GM19240 (cell line): ENCODE data around the gene RNF103.
A peak's percentile ranks its signal among the peaks of the same experiment; 100 is the strongest.
"Not testable (repeated sequence)": the region's sequence is repeated elsewhere in the genome, so short reads cannot be mapped to it uniquely, and the experiment has no call there.

ENCODE experiments used
- DNase-seq: peaks from one replicate; pipeline ENCODE4 v3.0.0; 2011; ENCODE audit warnings: low spot score; ENCODE audit not compliant: insufficient read length

The RNF103 gene

DNA sequence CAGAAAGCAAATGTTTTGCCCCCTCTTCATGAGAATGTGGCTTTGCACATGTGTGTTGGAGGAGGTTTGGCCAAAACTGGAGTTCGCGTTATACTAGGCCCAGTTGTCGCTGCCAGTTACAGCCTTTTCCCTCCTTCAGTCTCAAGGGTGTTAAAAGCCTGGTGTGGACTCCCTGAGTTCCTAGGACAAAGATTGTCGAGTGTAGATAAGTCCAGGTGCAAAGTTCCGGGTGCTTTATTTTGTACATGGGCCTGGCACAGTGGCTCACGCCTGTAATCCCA, 542 bp upstream of the RNF103 start:
- DNase-seq: no peak

DNA sequence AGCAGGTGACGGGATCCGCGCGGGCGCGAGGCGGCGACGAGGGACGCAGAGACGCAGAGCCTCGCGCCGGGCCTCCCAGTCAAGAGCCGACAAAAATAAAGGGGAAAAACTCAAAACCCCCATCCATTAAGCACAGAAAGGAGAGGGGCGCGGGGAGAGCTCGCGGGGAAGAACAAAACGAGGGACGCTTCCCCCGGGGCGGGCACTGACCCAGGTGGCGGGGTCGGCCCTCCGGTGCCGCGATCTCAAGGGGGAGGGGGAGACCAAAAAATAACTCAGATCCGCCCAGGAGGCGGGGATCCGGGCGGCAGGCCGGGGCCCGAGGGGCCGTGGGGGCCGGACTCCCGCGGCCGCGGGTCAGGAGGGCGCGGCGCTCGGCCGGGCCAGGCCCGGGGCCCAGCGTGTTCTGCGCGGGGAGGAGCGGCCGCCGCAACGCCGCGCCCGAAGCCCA, 597 bp downstream of the RNF103 start:
- DNase-seq: peak; percentile 10

GRCh38 chr2:86622519-86623042, 1.1 kb downstream of the RNF103 start:
- DNase-seq: no peak

GRCh38 chr2:86621280-86621943, 2.3 kb downstream of the RNF103 start:
- DNase-seq: no peak

- DNase-seq: no peak
These were observed 5.9 kb downstream of the RNF103 start for GRCh38 chr2:86617738-86618137.

DNA sequence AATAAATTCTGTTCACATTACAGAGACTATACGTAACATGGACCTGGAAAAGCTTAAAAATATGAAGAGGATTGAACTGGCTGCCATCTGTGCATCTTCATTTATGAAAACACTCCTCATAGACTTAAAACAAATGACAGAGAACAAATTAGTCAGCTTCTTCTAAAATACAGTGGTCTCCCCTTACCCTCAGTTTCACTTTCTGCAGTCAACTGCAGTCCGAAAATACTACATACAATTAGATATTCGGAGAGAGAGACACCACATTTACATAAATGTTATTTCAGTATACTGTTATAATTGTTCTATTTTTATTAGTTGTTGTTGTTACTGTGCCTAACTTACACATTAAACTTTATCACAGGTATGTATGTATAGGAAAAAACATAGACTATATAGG, 6.5 kb downstream of the RNF103 start:
- no peak for DNase-seq

GRCh38 chr2:86616502-86616901, 7.2 kb downstream of the RNF103 start:
- DNase-seq: no peak

- DNase-seq: no peak
These were observed 8.1 kb downstream of the RNF103 start for GRCh38 chr2:86615596-86615995.

GRCh38 chr2:86613515-86613914, 10.2 kb downstream of the RNF103 start:
- DNase-seq: no peak

- no peak for DNase-seq
These were observed 12.8 kb downstream of the RNF103 start for GRCh38 chr2:86610871-86611270.

DNA sequence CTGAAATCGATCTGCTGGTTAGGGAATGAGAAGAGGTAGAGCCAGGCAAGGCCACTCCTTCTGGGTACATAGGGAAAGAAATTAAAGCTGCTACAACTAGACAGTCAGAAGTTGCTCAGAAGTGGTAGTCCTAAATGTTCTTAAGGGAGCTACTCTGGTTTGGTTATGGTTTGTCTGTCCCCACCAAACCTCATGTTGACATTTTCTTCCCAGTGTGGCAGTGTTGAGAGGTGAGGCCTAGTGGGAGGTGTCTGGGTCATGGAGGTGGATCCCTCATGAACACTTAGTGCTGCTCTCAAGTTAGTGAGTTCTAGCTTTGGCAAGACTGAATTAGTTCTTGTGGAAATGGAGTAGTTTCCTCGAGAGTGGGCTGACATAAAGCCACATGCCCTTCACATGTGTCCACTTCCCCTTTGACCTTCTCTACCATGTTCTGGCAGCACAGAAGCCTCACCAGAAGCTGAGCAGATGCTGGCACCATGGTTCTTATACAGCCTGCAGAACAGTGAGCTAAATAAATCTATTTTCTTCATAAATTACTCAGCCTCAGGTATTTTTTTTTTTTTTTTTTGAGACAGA, 14.7 kb downstream of the RNF103 start:
- no peak for DNase-seq

GRCh38 chr2:86603905-86604304, 19.8 kb downstream of the RNF103 start:
- DNase-seq: no peak

- DNase-seq: no peak
These were observed 24.7 kb downstream of the RNF103 start for GRCh38 chr2:86598966-86599365.

DNA sequence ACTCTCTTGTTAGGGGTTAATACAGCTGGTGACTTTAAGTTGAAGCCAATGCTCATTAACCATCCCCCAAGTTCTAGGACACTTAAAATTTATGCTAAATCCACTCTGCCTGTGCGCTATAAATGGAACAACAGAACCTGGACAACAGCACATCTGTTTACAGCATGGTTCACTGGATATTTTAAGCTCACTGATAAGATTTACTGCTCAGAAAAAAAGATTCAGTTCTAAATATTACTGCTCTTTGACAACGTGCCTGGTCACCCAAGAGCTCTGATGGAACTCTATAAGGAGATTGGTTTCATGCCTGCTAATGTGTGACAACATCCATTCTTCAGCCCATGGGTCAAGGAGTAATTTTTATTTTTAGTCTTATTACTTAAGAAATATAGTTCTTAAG, 27.5 kb downstream of the RNF103 start:
- no peak for DNase-seq

GRCh38 chr2:86593266-86593665, 30.4 kb downstream of the RNF103 start:
- no peak for DNase-seq

DNA sequence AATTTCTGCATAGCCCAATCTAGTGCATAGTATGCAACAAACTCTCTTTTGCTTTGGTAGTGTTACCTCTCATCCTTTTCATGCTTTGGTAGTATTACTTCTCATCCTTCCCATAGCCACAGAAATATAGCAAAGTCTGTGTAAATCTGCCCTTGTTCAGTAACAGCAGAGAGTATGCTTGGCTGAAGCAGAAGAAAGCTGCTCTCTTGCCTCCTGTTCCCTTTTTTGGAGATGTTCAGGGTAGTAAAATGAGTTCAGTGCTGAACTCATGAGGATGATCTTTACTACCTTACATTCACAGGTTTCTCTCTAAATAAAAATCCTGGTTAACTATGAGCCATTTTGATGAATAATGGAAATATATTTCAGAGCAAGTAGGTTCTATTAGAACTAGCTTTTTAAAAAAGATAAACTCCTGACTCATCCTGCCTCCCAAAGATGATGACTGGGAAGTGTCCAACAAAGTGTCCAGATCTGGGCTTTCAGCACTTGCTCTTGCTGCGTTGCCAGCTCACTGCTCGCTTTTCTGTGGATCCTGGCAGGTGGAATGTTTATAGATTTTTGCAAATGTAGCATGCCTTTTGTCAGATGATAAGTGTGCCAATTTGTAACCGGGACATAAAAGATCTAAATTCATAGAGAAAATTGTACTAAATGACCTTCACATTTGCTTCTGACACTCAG, 31.0 kb downstream of the RNF103 start:
- DNase-seq: no peak

- not testable (repeated sequence) for DNase-seq
These were observed 34.0 kb downstream of the RNF103 start for GRCh38 chr2:86589701-86590100.

GRCh38 chr2:86584151-86584913, 39.3 kb downstream of the RNF103 start:
- no peak for DNase-seq

DNA sequence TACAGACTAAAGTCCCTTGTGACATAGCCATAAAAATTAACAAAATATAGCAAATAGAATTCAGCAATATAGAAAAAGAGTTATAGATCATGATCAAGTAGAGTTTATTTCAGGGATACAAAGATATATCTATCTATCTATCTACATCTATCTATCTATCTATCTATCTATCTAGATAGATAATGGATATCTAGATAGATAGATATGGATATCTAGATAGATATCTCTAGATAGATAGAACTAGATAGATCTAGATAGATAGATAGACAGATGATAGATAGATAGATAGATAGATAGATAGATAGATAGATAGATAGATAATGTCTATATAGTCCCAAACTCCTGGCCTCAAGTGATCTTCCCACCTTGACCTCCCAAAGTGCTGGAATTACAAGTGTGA, 43.1 kb downstream of the RNF103 start:
- no peak for DNase-seq

DNA sequence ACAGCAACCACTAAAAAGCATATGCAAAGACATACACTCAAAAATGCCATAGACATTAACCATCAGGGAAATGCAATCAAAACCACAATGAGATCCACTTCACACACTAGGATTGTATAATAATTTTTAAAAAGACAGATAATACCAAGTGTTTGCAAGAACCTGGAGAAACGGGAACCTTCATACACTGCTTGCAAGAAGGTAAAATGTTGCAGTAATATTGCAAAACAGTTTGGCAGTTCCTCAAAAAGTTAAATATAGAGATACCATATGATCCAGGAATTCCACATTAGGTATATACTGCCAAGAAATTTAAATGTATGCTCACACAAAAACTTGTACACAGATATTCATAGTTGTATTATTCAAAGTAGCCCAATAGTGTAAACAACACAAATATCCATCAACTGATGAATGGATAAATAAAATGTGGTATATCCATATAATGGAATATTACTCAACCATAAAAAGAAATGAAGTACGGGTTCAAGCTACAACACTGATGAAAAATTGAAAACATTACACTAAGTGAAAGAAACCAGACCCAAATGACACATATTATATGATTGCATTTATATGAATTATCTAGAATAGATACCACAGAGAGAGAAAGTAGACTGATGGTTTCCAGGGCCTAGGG, 45.7 kb downstream of the RNF103 start:
- no peak for DNase-seq

DNA sequence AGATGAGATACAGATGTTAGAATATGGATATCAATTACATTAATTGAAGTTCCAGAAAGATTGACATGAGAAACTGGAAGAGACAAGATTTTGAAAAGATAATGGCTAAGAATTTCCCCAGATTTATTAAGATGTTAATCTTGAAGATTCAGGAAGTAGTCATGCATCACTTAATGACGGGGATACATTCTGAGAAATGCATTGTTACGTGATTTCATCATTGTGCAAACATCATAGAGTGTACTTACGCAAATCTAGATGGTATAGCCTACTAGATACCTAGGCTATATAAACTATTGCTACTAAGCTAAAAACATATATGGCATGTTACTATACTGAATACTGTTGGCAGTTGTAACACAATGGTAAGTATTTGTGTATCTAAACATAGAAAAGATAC, 53.6 kb downstream of the RNF103 start:
- DNase-seq: no peak

DNA sequence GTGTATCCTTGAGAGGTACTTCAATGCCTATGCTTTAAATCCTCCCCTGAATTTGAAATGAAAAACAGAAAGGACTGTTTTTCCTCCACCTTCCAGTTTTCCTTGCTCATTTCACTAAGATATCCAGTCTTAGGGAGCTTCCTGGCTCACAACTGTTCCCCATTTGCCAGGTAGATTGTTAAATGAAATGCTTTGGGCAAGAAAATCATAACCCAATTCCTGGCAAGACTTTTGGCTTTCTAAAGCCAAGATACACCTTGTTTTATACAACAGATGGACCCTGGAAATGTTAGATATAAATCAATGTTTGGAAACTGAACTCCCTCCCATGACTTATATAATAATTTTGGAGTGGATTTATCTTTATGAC, 56.9 kb downstream of the RNF103 start:
- DNase-seq: no peak
